Retinal pigment epithelial cell (primary cell): ENCODE data around the gene DHRS7B.
"Not testable (repeated sequence)": the region's sequence is repeated elsewhere in the genome, so short reads cannot be mapped to it uniquely, and the experiment has no call there.

ENCODE experiments used
- DNase-seq: peaks from one replicate; pipeline ENCODE4 v3.0.0-alpha.2; 2010; ENCODE audit warnings: low read depth
- H3K4me3 ChIP-seq: 2 replicates; pipeline ENCODE4 v1.5.1; 2011; ENCODE audit warnings: mild to moderate bottlenecking, low read length, control low read depth, moderate library complexity
- TF ChIP-seq, protein P1 (sequence below): conservative IDR thresholded peaks from 2 replicates; pipeline ENCODE4 v1.5.1; 2011; ENCODE audit warnings: low read depth, low read length, control low read depth, inconsistent platforms

The DHRS7B gene

DNA sequence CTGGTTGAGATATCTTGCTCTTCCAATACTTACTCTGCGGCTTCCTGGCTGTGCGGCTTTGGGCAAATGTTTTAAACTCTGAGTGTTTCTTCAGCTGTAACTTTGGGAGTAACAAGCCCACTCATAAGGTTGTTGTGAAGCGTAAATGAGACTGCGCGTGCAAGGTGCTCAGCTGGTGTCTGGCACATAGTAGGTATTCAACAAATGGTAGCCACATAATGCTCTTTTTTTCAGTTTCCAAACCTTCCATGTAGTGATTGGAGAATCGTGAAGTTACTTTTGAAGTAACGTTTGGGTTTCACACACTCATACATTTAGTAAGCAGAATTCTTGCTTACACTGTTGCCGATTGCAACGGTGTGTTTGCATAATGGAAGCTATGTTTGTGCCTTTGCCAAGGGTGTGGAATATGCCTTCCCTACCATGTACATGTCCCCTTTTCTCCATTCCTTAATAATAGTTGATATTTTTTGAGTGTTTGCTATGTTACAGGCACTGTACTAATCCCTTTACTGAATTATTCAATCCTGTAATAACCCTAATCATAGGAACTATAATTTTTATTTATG is 829 bp downstream of the DHRS7B start:
- peak overlapping the region; percentile 88 for H3K4me3 ChIP-seq
- DNase-seq = no peak
- TF ChIP-seq, protein P1, sequence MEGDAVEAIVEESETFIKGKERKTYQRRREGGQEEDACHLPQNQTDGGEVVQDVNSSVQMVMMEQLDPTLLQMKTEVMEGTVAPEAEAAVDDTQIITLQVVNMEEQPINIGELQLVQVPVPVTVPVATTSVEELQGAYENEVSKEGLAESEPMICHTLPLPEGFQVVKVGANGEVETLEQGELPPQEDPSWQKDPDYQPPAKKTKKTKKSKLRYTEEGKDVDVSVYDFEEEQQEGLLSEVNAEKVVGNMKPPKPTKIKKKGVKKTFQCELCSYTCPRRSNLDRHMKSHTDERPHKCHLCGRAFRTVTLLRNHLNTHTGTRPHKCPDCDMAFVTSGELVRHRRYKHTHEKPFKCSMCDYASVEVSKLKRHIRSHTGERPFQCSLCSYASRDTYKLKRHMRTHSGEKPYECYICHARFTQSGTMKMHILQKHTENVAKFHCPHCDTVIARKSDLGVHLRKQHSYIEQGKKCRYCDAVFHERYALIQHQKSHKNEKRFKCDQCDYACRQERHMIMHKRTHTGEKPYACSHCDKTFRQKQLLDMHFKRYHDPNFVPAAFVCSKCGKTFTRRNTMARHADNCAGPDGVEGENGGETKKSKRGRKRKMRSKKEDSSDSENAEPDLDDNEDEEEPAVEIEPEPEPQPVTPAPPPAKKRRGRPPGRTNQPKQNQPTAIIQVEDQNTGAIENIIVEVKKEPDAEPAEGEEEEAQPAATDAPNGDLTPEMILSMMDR = no peak

DNA sequence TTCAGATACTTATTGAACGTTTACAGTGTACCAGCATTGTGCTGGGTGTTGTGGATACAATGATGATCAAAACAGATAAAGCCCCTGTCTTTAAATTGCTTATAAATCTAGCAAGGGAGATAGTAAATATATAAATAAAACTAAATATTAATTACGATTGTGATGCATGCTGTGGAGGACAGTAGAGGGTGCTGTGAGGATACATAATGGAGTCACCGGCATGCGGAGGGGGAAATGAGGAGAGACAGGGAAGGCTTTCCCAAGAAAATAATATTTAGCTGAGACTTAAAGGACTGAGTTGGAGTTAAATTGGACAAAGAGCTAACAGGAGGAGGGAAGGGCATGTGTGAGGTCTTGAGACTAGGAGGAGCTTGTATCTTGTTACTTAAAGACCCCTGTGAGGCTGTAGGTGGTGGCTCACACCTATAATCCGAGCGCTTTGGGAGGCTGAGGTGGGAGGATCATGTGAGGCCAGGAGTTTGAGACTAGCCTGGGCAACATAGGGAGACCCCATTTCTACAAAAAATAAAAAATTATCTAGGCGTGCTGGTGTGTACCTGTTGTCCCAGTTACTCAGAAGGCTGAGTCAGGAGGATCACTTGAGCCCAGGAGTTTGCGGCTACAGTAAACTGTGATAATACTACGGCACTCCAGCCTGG is 2.4 kb downstream of the DHRS7B start:
- H3K4me3 ChIP-seq = no peak overlapping the region
- no peak for DNase-seq
- TF ChIP-seq, protein P1 = peak; percentile 65

DNA sequence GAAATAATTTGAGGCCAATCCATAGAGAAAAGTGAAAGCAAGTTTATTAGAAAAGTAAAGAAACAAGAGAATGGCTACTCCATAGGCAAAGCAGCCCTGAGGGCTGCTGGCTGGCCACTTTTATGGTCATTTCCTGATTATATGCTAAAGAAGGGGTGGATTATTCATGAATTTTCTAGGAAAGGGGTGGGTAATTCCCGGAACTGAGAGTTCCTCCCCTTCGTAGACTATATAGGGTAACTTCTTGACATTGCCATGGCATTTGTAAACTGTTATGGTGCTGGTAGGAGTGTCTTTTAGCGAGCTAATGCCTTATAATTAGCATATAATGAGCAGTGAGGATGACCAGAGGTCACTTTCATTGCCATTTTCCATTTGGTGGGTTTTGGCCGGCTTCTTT is 4.4 kb downstream of the DHRS7B start:
- H3K4me3 ChIP-seq = no peak overlapping the region
- TF ChIP-seq, protein P1 = no peak
- DNase-seq = no peak

DNA sequence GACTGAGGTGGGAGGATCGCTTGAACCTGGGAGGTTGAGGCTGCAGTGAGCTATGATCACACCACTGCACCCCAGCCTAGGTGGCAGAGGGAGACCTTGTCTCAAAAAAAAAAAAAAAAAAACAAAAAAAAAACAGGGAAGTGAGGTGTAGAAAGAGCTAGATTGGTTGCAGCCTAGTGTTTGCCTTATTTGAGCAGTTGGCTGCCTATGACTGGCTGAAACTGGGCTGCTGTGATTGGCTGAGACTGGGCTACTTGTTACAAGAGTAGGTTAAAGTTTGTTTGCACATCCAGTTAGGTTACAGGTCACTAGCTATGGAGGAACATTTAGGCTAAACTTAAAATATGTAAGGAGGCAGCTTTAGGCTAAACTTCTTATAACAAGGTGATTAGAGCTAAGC is 5.7 kb downstream of the DHRS7B start:
- H3K4me3 ChIP-seq = no peak overlapping the region
- TF ChIP-seq, protein P1 = no peak
- no peak for DNase-seq

DNA sequence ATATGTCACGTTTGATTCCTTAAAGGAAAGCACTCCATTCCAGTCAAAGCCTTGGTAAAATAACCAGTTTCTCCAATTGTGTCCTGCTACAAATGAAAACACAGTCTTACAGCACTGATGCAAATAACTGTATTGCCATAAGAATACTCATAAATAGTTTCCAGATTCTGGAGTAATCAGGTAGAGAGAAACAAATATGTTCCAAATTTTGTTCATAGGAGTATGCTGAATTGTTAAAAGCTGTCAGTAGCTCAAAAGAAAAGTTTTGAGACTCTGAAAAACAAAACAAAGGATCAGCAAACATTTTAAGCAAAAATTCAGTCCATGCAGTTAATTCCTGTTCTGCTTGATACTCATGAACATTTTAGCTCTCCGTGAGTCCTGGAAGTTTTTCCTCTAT is 7.8 kb downstream of the DHRS7B start:
- DNase-seq = no peak
- TF ChIP-seq, protein P1 = no peak

DNA sequence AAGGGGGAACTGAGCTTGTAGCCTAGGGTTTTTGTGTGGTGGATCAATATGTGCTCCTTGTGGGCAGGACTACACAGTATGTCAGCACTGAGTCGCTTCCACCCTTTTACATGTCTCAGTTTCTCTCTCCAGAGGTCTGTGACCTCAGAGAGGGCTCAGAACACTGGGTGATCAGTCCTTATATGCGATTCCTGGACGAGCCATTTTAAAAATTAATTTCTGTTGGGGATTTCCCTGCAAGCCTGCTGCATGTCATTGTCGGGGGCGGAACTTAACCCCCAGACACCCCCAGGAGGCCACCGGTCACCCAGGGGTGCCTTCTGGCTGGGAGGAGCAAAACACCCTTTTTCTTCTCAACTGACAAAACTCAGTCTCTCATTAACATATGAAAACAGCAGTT is 14.1 kb downstream of the DHRS7B start:
- TF ChIP-seq, protein P1 = no peak
- H3K4me3 ChIP-seq = no peak overlapping the region
- no peak for DNase-seq

More for the DNA sequence above, 7.8 kb downstream of the DHRS7B start:
- H3K4me3 ChIP-seq = no peak overlapping the region

DNA sequence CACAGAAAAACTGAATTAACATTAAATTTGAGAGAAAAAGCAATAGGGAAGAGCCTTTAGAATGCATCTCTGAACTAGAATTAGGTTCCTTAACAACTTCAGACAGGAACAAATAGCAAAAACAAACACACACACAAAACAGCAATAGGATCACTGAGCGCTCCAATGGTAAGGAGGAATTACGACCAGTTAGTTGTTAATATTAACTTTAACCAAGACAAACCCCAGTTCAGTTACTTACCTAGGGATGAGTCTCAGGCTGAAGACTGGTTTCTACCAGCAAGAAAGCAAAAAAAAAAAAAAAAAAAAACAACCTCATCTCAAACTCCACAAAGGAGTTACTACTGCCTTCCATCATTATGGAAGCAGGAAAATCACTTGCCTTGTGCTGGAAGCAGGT is 14.6 kb downstream of the DHRS7B start:
- TF ChIP-seq, protein P1 = no peak
- H3K4me3 ChIP-seq = no peak overlapping the region
- no peak for DNase-seq

DNA sequence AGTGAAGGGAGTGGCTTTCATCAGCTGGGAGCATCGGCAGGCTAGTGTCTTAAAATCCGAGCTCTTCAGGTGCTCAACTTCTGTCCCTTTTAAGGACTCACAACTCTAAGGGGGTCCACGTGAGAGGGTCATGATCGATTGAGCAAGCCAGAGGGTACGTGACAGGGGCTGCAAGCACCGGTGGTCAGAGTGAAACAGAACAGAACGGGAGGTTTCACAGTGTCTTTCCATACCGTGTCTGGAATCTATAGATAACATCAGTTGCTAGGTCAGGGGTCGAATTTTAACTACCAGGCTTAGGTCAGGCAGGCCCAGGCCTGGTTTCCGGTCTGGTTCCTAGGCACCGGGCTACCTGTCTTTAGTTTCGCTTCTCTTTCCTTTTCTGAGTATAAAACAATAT is 15.3 kb downstream of the DHRS7B start:
- not testable (repeated sequence) for DNase-seq, H3K4me3 ChIP-seq
